22Rv1 (cell line): ENCODE results near the gene FAM204A.

ENCODE experiments used
- H3K27ac ChIP-seq: fragments of 450-650 bp; 2 replicates; pipeline ENCODE4 v1.5.1; 2017
- CTCF ChIP-seq: fragments of 450-650 bp; IDR thresholded peaks from 2 replicates; pipeline ENCODE4 v1.5.1; 2017; ENCODE audit warnings: mild to moderate bottlenecking
- ZFX ChIP-seq: fragments of 450-650 bp; IDR thresholded peaks from 2 replicates; pipeline ENCODE4 v1.6.1; 2017; ENCODE audit warnings: antibody characterized with exemption, borderline replicate concordance

FAM204A gene

GRCh38 chr10:118332948-118333710 is 9.0 kb downstream of the FAM204A start:
- TF ChIP-seq CTCF (no peak), ZFX (no peak)
- peak overlapping the region; percentile 19 for H3K27ac ChIP-seq

GRCh38 chr10:118332236-118332635 is 9.9 kb downstream of the FAM204A start:
- TF ChIP-seq CTCF (no peak), ZFX (no peak)
- no peak overlapping the region; the same call in 1 of the 2 replicates for H3K27ac ChIP-seq

- no peak for TF ChIP-seq CTCF
- TF ChIP-seq ZFX, result no peak
These were observed 11.6 kb downstream of the FAM204A start for GRCh38 chr10:118330295-118331076.

GRCh38 chr10:118324140-118324539 is 18.0 kb downstream of the FAM204A start:
- no peak for TF ChIP-seq ZFX
- TF ChIP-seq CTCF, result no peak
- no peak overlapping the region for H3K27ac ChIP-seq

More at GRCh38 chr10:118330295-118331076, 11.6 kb downstream of the FAM204A start:
- no peak overlapping the region for H3K27ac ChIP-seq

- TF ChIP-seq ZFX (no peak), CTCF (no peak)
These were observed 20.2 kb downstream of the FAM204A start for GRCh38 chr10:118321724-118322575.

DNA sequence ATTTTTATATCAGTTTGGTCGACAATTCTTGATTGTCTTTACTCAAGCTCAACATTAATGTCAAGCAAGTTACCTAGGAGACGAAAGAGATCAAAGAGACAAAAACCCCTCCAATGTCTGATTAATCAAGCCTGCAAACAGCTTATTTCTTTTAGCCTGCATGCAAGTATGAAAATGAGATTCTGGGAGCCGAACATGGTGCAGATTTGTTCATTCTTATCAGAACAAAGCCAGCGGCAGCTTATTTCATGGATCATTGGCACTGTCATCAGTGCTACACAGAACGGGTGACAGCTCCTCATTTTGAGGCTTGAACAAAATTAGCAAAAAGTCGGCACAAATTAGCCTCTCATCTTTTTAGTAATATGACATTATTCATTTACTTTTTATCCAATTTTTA is 26.5 kb downstream of the FAM204A start:
- TF ChIP-seq CTCF, result no peak
- TF ChIP-seq ZFX, result no peak
- H3K27ac ChIP-seq, result no peak overlapping the region

More at GRCh38 chr10:118321724-118322575, 20.2 kb downstream of the FAM204A start:
- no peak overlapping the region for H3K27ac ChIP-seq
